Measurements from ENCODE around the gene URM1. TPM values are rescaled to one million over a fixed set of nuclear protein-coding genes. Genes with fewer than 3 reads are reported as not detected.

The URM1 gene
- polyA plus RNA-seq, 2 of the 4 experiments (the other 2 are of a cell fraction): 43.6 to 50.6 TPM

- TF ChIP-seq, protein P1, sequence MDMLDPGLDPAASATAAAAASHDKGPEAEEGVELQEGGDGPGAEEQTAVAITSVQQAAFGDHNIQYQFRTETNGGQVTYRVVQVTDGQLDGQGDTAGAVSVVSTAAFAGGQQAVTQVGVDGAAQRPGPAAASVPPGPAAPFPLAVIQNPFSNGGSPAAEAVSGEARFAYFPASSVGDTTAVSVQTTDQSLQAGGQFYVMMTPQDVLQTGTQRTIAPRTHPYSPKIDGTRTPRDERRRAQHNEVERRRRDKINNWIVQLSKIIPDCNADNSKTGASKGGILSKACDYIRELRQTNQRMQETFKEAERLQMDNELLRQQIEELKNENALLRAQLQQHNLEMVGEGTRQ (IDR thresholded peaks at IDR 0.05): no peak
- TF ChIP-seq POLR2A (IDR thresholded peaks at IDR 0.05; ENCODE audit: low read length): no peak
- no peak for TF ChIP-seq MYC (IDR thresholded peaks at IDR 0.05; ENCODE audit: borderline replicate concordance, low read length)
- TF ChIP-seq EHF (CRISPR knock-in tag; IDR thresholded peaks at IDR 0.05): no peak
These were observed 22.1 kb downstream of the URM1 start (continued) for GRCh38 chr9:128393145-128393775.

DNA sequence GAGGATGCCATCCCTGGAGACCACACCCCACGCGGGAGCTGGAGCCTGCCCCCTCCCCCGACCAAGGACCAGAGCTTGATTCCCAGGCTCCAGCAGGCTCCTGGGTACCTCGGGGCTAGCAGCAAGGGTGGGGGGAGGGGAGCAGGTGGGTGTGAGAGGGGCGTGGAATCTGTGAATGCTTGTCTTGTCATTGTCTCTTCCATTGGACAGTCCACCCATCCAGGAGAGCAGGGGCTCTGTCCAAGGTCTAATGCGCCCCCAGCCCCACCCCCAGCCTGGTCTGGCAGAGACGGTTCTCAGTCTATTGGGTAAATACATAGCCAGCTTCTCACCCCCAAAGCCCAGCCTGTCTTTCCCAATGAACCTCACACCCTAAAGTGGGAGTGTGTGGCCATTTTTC, 22.8 kb downstream of the URM1 start:
- ChIA-PET POLR2A (no interaction called here), CTCF (interaction anchor here (0.6 to 1.5 kb wide), 5 partner anchors 9 to 26 kb away, joined by 3 to 6 read pairs (median 3); no protein-coding TSS in a partner anchor)
- WGBS (ENCODE audit: missing lambda C conversion rate): 71% methylated on average over 3 of the region's 7 CpGs
- no peak for FAIRE-seq
- ATAC-seq: no peak
- TF ChIP-seq KDM1A (IDR thresholded peaks at IDR 0.05; ENCODE audit: low read depth): no peak
- TF ChIP-seq CEBPB (IDR thresholded peaks at IDR 0.05): no peak
- no peak for TF ChIP-seq CBX2 (IDR thresholded peaks at IDR 0.05; ENCODE audit: borderline replicate concordance, low read depth)
- H3K4me1 ChIP-seq: no peaks in the 10 kb centered on the region
- H3K4me2 ChIP-seq: no peak overlapping the region
- DNase-seq (ENCODE audit: low read depth in 1 of 2, low spot score in 1 of 2): no peak
- H3K9me3 ChIP-seq: no peaks in the 10 kb centered on the region
- H3K4me3 ChIP-seq: no peak overlapping the region
- H3K27ac ChIP-seq: no peak overlapping the region

- DNase-seq (ENCODE audit: low read depth in 1 of 2, low spot score in 1 of 2) (no peak), FAIRE-seq (no peak), ATAC-seq (no peak)
- Histone ChIP-seq H3K4me3 (no peak overlapping the region), H3K4me2 (no peak overlapping the region), H3K4me1 (no peaks in the 10 kb centered on the region), H3K9me3 (no peaks in the 10 kb centered on the region), H3K27ac (no peak overlapping the region)
- CTCF ChIA-PET: interaction anchor here (0.6 to 1.5 kb wide), 6 partner anchors 8 to 99 kb away, joined by 3 to 6 read pairs (median 3); no protein-coding TSS in a partner anchor
- WGBS (ENCODE audit: missing lambda C conversion rate): 76% methylated on average over 9 of the region's 9 CpGs
- TF ChIP-seq BHLHE40 (IDR thresholded peaks at IDR 0.05; ENCODE audit: low read depth, low read length) (no peak), CTCF (IDR thresholded peaks at IDR 0.05) (no peak), RAD21 (conservative IDR thresholded peaks at IDR 0.05 in 1 of 2, IDR thresholded peaks at IDR 0.05 in 1 of 2) (no peak), HOXB13 (CRISPR knock-in tag; IDR thresholded peaks at IDR 0.05; ENCODE audit: low read depth) (no peak), CEBPB (IDR thresholded peaks at IDR 0.05) (no peak), SREBF2 (IDR thresholded peaks at IDR 0.05) (no peak), EHMT2 (IDR thresholded peaks at IDR 0.05; ENCODE audit: low read depth) (no peak), BCL3 (IDR thresholded peaks at IDR 0.05) (no peak), CBX8 (IDR thresholded peaks at IDR 0.05) (no peak), JUN (IDR thresholded peaks at IDR 0.05) (no peak), POLR2AphosphoS2 (conservative IDR thresholded peaks at IDR 0.05; ENCODE audit: low read length) (no peak), ATOH8 (CRISPR knock-in tag; IDR thresholded peaks at IDR 0.05; ENCODE audit: low read depth) (no peak), RCOR1 (IDR thresholded peaks at IDR 0.05; ENCODE audit: low read depth, low read length) (no peak), HOXB5 (CRISPR knock-in tag; IDR thresholded peaks at IDR 0.05) (no peak), CHD4 (IDR thresholded peaks at IDR 0.05; ENCODE audit: borderline replicate concordance) (no peak), EP300 (IDR thresholded peaks at IDR 0.05) (no peak)
- TF ChIP-seq, protein P2, sequence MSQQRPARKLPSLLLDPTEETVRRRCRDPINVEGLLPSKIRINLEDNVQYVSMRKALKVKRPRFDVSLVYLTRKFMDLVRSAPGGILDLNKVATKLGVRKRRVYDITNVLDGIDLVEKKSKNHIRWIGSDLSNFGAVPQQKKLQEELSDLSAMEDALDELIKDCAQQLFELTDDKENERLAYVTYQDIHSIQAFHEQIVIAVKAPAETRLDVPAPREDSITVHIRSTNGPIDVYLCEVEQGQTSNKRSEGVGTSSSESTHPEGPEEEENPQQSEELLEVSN (IDR thresholded peaks at IDR 0.05; ENCODE audit: borderline replicate concordance, low read depth): no peak
- POLR2A ChIA-PET: no interaction called here
These were observed 23.4 kb downstream of the URM1 start for GRCh38 chr9:128394379-128395168.

All from A549 (cell line).